Measurements from ENCODE around the gene SGSH.
"Not testable (repeated sequence)": the region's sequence is repeated elsewhere in the genome, so short reads cannot be mapped to it uniquely, and the experiment has no call there.

Gene SGSH

DNA sequence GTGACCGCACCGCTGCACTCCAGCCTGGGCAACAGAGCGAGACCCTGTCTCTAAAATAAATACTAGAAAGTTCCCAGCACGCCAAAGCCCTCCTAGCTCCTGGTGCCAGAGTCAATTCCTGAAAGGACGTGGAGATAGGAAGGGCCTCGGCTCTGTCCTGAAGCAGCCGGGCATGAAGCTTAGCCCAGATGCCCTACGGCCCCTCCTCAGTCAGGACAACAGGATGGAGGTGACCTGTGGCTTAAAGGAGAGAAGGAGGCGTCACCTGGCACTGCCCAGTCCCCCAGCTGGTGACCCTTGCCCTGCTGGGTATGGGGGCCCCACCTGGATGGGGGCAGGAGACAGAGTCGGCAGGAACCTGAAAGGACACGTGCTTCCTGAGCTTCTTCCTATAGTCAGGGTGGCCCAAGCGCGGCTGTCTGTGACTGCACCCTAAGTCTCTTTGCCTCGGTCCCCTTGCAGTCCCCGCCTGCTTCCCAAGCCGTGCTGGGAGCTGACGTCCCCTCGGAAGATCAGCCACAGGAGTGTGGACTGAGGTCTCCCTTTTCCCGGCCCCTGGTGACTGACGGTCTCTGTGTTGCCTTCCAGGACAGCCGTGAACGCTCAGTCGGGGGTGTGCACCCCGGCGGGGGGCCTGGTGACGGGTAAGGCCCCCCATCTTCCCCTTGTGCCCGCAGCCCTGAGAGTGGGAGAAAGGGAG, 25.6 kb upstream of the SGSH start:
- H3K27me3 ChIP-seq (ENCODE audit: control insufficient read depth in 2 of 2, insufficient read depth in 2 of 2, low read length in 2 of 2) = no peaks in the 10 kb centered on the region
- H3K36me3 ChIP-seq (ENCODE audit: control insufficient read depth in 2 of 2, insufficient read depth in 2 of 2, low read length in 2 of 2) = peaks cover 3 to 10% of the 10 kb centered on the region in 2 donors
- no peak overlapping the region for H3K9ac ChIP-seq (ENCODE audit: low read depth in 1 of 2, low read length in 2 of 2)
- H3K27ac ChIP-seq (ENCODE audit: low read depth in 2 of 2, low read length in 2 of 2) = no peak overlapping the region
- no peaks in the 10 kb centered on the region for H3K9me3 ChIP-seq (ENCODE audit: control insufficient read depth in 2 of 2, low read length in 2 of 2)
- no peaks in the 10 kb centered on the region for H3K4me1 ChIP-seq (ENCODE audit: control insufficient read depth in 2 of 2, insufficient read depth in 2 of 2, low read length in 2 of 2)
- no peak overlapping the region for H3K4me3 ChIP-seq (ENCODE audit: low read length in 2 of 2)

DNA sequence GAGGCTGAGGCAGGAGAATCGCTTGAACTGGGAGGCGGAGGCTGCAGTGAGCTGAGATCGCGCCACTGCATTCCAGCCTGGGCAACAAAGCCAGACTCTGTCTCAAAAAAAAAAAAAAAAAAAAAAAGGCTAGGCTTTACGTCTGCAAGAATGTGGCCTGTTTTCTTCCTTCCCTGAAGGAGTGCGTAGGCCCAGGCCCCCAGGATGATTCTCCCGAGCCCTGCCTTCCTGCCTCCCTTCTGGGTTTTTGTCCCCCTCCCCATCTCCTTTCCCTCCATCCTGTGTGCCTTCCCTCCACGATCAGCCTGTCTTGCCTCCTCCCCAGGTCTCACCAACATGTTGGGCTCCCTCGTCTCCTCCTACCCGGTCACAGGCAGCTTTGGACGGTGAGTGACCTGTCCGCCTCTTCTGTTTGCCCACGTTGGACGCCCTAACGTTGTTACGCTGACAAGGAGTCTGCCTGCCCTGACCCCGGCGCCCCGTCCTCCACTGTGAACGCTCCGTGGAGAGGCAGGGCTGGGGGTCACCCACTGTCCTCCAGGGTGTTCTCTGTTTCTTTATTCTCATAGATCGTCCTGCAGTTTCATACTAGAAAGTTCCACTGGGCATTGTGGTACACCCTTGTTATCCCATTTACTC, 24.9 kb upstream of the SGSH start:
- H3K4me3 ChIP-seq (ENCODE audit: low read length in 2 of 2) = no peak overlapping the region
- no peaks in the 10 kb centered on the region for H3K4me1 ChIP-seq (ENCODE audit: control insufficient read depth in 2 of 2, insufficient read depth in 2 of 2, low read length in 2 of 2)
- no peaks in the 10 kb centered on the region for H3K27me3 ChIP-seq (ENCODE audit: control insufficient read depth in 2 of 2, insufficient read depth in 2 of 2, low read length in 2 of 2)
- H3K9me3 ChIP-seq (ENCODE audit: control insufficient read depth in 2 of 2, low read length in 2 of 2) = no peaks in the 10 kb centered on the region
- no peak overlapping the region for H3K27ac ChIP-seq (ENCODE audit: low read depth in 2 of 2, low read length in 2 of 2)
- peaks cover 3 to 10% of the 10 kb centered on the region in 2 donors for H3K36me3 ChIP-seq (ENCODE audit: control insufficient read depth in 2 of 2, insufficient read depth in 2 of 2, low read length in 2 of 2)
- no peak overlapping the region for H3K9ac ChIP-seq (ENCODE audit: low read depth in 1 of 2, low read length in 2 of 2)

DNA sequence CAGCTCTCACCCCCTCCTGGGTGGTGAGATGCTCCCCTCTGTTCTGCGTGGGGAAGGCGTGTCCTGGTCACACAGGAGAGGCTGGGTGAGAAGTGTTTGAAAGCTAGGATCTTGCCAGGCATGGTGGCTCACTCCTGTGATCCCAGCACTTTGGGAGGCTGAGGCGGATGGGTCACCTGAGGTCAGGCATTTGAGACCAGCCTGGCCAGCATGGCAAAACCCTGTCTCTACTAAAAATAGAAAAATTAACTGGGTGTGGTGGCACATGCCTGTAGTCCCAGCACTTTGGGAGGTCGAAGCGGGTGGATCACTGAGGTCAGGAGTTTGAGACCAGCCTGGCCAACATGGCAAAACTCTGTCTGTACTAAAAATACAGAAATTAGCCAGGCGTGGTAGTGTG, 24.3 kb upstream of the SGSH start:
- H3K36me3 ChIP-seq (ENCODE audit: control insufficient read depth in 2 of 2, insufficient read depth in 2 of 2, low read length in 2 of 2); H3K27ac ChIP-seq (ENCODE audit: low read depth in 2 of 2, low read length in 2 of 2); H3K4me1 ChIP-seq (ENCODE audit: control insufficient read depth in 2 of 2, insufficient read depth in 2 of 2, low read length in 2 of 2); H3K27me3 ChIP-seq (ENCODE audit: control insufficient read depth in 2 of 2, insufficient read depth in 2 of 2, low read length in 2 of 2); H3K9ac ChIP-seq (ENCODE audit: low read depth in 1 of 2, low read length in 2 of 2); H3K9me3 ChIP-seq (ENCODE audit: control insufficient read depth in 2 of 2, low read length in 2 of 2); H3K4me3 ChIP-seq (ENCODE audit: low read length in 2 of 2): not testable (repeated sequence)

DNA sequence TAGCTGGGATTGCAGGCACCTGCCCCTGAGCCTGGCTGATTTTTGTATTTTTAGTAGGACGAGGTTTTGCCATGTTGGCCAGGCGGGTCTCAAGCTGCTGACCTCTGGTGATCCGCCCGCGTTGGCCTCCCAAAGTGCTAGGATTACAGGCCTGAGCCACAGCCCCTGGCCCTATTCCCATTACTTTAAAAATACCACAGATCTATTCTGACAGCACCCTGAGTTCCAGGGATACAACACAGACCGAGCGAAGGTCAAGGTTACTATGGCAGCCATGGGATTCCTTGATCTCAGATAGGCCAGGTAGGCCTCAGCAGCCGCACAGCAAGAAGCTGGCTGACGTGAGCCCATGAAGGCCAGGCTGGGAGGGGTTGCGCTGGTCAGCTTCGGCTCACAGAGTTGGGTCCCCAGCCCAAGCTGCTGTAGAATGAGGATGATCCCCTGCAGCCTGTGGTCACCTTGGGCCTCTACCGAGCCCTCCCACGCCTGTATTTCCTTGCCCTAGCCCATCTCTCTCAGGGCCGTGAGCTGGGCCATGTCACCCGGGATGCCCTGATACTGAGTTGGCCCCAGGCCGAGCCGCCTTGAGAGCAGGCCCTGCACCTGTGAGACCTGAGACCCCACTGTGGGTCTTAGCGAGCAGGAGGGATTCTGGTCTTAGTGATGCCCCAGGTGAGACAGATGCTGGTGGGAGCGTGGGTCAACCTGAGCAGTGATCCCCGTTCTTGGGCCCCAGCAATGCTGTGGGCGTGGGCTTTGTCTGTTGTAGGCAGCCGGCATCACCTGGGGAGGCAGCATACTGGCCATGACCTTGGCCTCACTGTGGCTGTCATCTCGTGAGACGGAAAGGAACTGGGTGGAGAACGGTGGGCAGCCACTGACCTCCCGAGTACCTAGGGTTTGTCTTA, 23.6 kb upstream of the SGSH start:
- H3K27me3 ChIP-seq (ENCODE audit: control insufficient read depth in 2 of 2, insufficient read depth in 2 of 2, low read length in 2 of 2) = no peaks in the 10 kb centered on the region
- H3K4me1 ChIP-seq (ENCODE audit: control insufficient read depth in 2 of 2, insufficient read depth in 2 of 2, low read length in 2 of 2) = no peaks in the 10 kb centered on the region
- H3K36me3 ChIP-seq (ENCODE audit: control insufficient read depth in 2 of 2, insufficient read depth in 2 of 2, low read length in 2 of 2) = peaks cover 3 to 10% of the 10 kb centered on the region in 2 donors
- no peak overlapping the region for H3K4me3 ChIP-seq (ENCODE audit: low read length in 2 of 2)
- no peak overlapping the region for H3K27ac ChIP-seq (ENCODE audit: low read depth in 2 of 2, low read length in 2 of 2)
- H3K9me3 ChIP-seq (ENCODE audit: control insufficient read depth in 2 of 2, low read length in 2 of 2) = no peaks in the 10 kb centered on the region
- H3K9ac ChIP-seq (ENCODE audit: low read depth in 1 of 2, low read length in 2 of 2) = no peak overlapping the region

GRCh38 chr17:80242505-80242904, 22.4 kb upstream of the SGSH start:
- Histone ChIP-seq H3K4me1 (ENCODE audit: control insufficient read depth in 2 of 2, insufficient read depth in 2 of 2, low read length in 2 of 2) (no peaks in the 10 kb centered on the region), H3K9me3 (ENCODE audit: control insufficient read depth in 2 of 2, low read length in 2 of 2) (no peaks in the 10 kb centered on the region), H3K4me3 (ENCODE audit: low read length in 2 of 2) (no peak overlapping the region), H3K9ac (ENCODE audit: low read depth in 1 of 2, low read length in 2 of 2) (no peak overlapping the region), H3K27me3 (ENCODE audit: control insufficient read depth in 2 of 2, insufficient read depth in 2 of 2, low read length in 2 of 2) (no peaks in the 10 kb centered on the region), H3K36me3 (ENCODE audit: control insufficient read depth in 2 of 2, insufficient read depth in 2 of 2, low read length in 2 of 2) (peaks cover 6 to 8% of the 10 kb centered on the region in 2 donors), H3K27ac (ENCODE audit: low read depth in 2 of 2, low read length in 2 of 2) (no peak overlapping the region)

DNA sequence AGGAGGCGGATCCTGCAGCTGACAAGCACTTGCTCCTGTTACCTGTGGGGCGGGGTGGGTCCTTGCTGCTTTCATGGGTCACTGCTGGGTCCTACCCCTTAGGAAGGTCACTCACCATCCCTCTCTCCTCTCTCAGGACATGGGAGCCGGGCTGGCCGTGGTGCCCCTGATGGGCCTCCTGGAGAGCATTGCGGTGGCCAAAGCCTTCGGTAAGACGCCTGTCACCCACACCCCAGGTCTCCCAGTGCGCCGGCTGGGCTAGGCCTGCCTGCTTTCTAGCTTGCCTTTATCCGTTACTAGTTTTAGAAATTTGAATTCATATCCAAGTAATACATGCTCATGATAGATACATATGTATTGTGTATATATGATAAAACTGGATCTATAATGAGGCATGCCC, 17.3 kb upstream of the SGSH start:
- Histone ChIP-seq H3K27me3 (ENCODE audit: control insufficient read depth in 2 of 2, insufficient read depth in 2 of 2, low read length in 2 of 2) (no peaks in the 10 kb centered on the region), H3K4me3 (ENCODE audit: low read length in 2 of 2) (no peak overlapping the region), H3K36me3 (ENCODE audit: control insufficient read depth in 2 of 2, insufficient read depth in 2 of 2, low read length in 2 of 2) (peaks cover 6 to 15% of the 10 kb centered on the region in 2 donors), H3K9ac (ENCODE audit: low read depth in 1 of 2, low read length in 2 of 2) (no peak overlapping the region), H3K27ac (ENCODE audit: low read depth in 2 of 2, low read length in 2 of 2) (no peak overlapping the region), H3K4me1 (ENCODE audit: control insufficient read depth in 2 of 2, insufficient read depth in 2 of 2, low read length in 2 of 2) (no peaks in the 10 kb centered on the region), H3K9me3 (ENCODE audit: control insufficient read depth in 2 of 2, low read length in 2 of 2) (peaks cover 2 to 3% of the 10 kb centered on the region in 2 donors)

DNA sequence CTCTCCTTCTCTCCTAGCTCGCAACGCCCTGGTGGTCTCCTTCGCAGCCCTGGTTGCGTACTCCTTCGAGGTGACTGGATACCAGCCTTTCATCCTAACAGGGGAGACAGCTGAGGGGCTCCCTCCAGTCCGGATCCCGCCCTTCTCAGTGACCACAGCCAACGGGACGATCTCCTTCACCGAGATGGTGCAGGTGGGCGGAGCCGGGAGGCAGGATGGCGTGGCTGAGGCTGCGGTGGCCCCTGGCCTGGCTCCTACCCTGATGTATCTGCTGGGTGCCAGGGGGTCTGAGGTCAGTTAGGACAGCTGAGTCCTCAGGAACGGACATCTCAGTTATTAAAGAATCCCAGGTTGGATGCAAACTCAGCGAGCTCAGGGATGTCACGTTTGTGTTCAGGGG, 16.8 kb upstream of the SGSH start:
- H3K27me3 ChIP-seq (ENCODE audit: control insufficient read depth in 2 of 2, insufficient read depth in 2 of 2, low read length in 2 of 2) = no peaks in the 10 kb centered on the region
- no peak overlapping the region for H3K27ac ChIP-seq (ENCODE audit: low read depth in 2 of 2, low read length in 2 of 2)
- H3K4me3 ChIP-seq (ENCODE audit: low read length in 2 of 2) = no peak overlapping the region
- peaks cover 6 to 12% of the 10 kb centered on the region in 2 donors for H3K36me3 ChIP-seq (ENCODE audit: control insufficient read depth in 2 of 2, insufficient read depth in 2 of 2, low read length in 2 of 2)
- no peak overlapping the region for H3K9ac ChIP-seq (ENCODE audit: low read depth in 1 of 2, low read length in 2 of 2)
- peaks cover 2 to 6% of the 10 kb centered on the region in 2 donors for H3K9me3 ChIP-seq (ENCODE audit: control insufficient read depth in 2 of 2, low read length in 2 of 2)
- H3K4me1 ChIP-seq (ENCODE audit: control insufficient read depth in 2 of 2, insufficient read depth in 2 of 2, low read length in 2 of 2) = no peaks in the 10 kb centered on the region

DNA sequence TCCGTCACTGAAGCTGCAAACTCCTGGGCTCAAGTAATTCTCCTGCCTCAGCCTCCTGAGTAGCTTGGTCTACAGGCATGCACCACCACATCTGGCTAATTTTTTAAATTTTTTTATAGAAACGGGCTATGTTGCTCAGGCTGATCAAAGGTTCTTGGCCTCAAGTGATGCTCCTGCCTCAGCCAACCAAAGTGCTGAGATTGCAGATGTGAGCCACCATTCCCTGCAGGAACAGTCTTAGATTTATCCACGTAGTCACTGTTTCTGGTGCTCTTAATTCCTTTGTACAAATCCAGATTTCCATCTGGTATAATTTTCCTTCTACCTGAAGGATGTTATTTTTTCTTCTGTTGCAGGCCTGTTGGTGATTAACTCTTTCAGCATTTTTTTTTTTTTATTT, 13.1 kb upstream of the SGSH start:
- Histone ChIP-seq H3K9ac (ENCODE audit: low read depth in 1 of 2, low read length in 2 of 2) (no peak overlapping the region), H3K36me3 (ENCODE audit: control insufficient read depth in 2 of 2, insufficient read depth in 2 of 2, low read length in 2 of 2) (peaks cover 3 to 12% of the 10 kb centered on the region in 2 donors), H3K9me3 (ENCODE audit: control insufficient read depth in 2 of 2, low read length in 2 of 2) (peaks cover 2 to 6% of the 10 kb centered on the region in 2 donors), H3K27me3 (ENCODE audit: control insufficient read depth in 2 of 2, insufficient read depth in 2 of 2, low read length in 2 of 2) (no peaks in the 10 kb centered on the region), H3K27ac (ENCODE audit: low read depth in 2 of 2, low read length in 2 of 2) (no peak overlapping the region), H3K4me1 (ENCODE audit: control insufficient read depth in 2 of 2, insufficient read depth in 2 of 2, low read length in 2 of 2) (no peaks in the 10 kb centered on the region), H3K4me3 (ENCODE audit: low read length in 2 of 2) (no peak overlapping the region)

- H3K9ac ChIP-seq (ENCODE audit: low read depth in 1 of 2, low read length in 2 of 2) = no peak overlapping the region
- H3K36me3 ChIP-seq (ENCODE audit: control insufficient read depth in 2 of 2, insufficient read depth in 2 of 2, low read length in 2 of 2) = peaks cover 3 to 15% of the 10 kb centered on the region in 2 donors
- no peak overlapping the region for H3K4me3 ChIP-seq (ENCODE audit: low read length in 2 of 2)
- peaks cover 2 to 6% of the 10 kb centered on the region in 2 donors for H3K9me3 ChIP-seq (ENCODE audit: control insufficient read depth in 2 of 2, low read length in 2 of 2)
- H3K27me3 ChIP-seq (ENCODE audit: control insufficient read depth in 2 of 2, insufficient read depth in 2 of 2, low read length in 2 of 2) = no peaks in the 10 kb centered on the region
- H3K4me1 ChIP-seq (ENCODE audit: control insufficient read depth in 2 of 2, insufficient read depth in 2 of 2, low read length in 2 of 2) = no peaks in the 10 kb centered on the region
- no peak overlapping the region for H3K27ac ChIP-seq (ENCODE audit: low read depth in 2 of 2, low read length in 2 of 2)
Observed at GRCh38 chr17:80232438-80232837, 12.3 kb upstream of the SGSH start.

- Histone ChIP-seq H3K4me3 (ENCODE audit: low read length in 2 of 2) (no peak overlapping the region), H3K9me3 (ENCODE audit: control insufficient read depth in 2 of 2, low read length in 2 of 2) (peaks cover 2 to 6% of the 10 kb centered on the region in 2 donors), H3K36me3 (ENCODE audit: control insufficient read depth in 2 of 2, insufficient read depth in 2 of 2, low read length in 2 of 2) (peaks cover 3 to 6% of the 10 kb centered on the region in 2 donors), H3K9ac (ENCODE audit: low read depth in 1 of 2, low read length in 2 of 2) (no peak overlapping the region), H3K4me1 (ENCODE audit: control insufficient read depth in 2 of 2, insufficient read depth in 2 of 2, low read length in 2 of 2) (no peaks in the 10 kb centered on the region), H3K27ac (ENCODE audit: low read depth in 2 of 2, low read length in 2 of 2) (no peak overlapping the region), H3K27me3 (ENCODE audit: control insufficient read depth in 2 of 2, insufficient read depth in 2 of 2, low read length in 2 of 2) (no peaks in the 10 kb centered on the region)
Observed at GRCh38 chr17:80229011-80229410, 8.9 kb upstream of the SGSH start.

Data from mucosa of rectum (tissue), 2 donors.